ENCODE data around the gene MYH7.

Gene MYH7

GRCh38 chr14:23409966-23410635 lies 25.4 kb downstream of the MYH7 start:
- CTCF ChIA-PET, result interaction anchor here (1.8 kb wide), 1 partner anchor 30 kb away, joined by 5 read pairs; no protein-coding TSS in a partner anchor
- no peak for TF ChIP-seq CTCF (IDR thresholded peaks at IDR 0.05; ENCODE audit: insufficient read depth, low read length, missing control alignments)
- DNase-seq (ENCODE audit: low read depth, low spot score), result no peak
- POLR2A ChIA-PET, result no interaction called here
- no peak overlapping the region for H3K4me3 ChIP-seq (ENCODE audit: low read depth, low read length)

DNA sequence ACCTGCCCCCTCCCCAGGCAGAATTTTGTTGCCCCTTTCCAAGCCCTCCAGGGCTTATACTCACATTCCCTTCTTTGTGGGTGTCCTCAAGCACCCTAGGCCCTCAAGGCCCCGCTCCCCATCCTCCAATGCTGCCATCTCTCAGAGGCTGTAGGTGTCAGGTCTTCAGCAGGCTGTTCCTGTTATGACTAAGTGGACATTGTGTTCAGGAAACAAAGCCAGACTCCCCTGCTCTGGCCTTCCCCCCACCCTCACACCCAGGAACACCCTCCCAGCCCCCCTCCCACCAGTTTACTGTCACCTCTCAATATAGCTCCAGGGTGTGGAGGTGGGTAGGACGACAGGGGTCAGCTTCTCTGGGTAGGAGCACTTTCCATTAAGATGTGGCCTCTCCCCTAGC lies 26.0 kb downstream of the MYH7 start:
- CTCF ChIA-PET, result no interaction called here
- no peak for DNase-seq (ENCODE audit: low read depth, low spot score)
- POLR2A ChIA-PET, result no interaction called here
- no peak overlapping the region for H3K4me3 ChIP-seq (ENCODE audit: low read depth, low read length)
- no peak for TF ChIP-seq CTCF (IDR thresholded peaks at IDR 0.05; ENCODE audit: insufficient read depth, low read length, missing control alignments)

- ChIA-PET CTCF (no interaction called here), POLR2A (no interaction called here)
- H3K4me3 ChIP-seq (ENCODE audit: low read depth, low read length), result no peak overlapping the region
- no peak for TF ChIP-seq CTCF (IDR thresholded peaks at IDR 0.05; ENCODE audit: insufficient read depth, low read length, missing control alignments)
- DNase-seq (ENCODE audit: low read depth, low spot score), result no peak
Measured at GRCh38 chr14:23408307-23408630, 27.2 kb downstream of the MYH7 start.

DNA sequence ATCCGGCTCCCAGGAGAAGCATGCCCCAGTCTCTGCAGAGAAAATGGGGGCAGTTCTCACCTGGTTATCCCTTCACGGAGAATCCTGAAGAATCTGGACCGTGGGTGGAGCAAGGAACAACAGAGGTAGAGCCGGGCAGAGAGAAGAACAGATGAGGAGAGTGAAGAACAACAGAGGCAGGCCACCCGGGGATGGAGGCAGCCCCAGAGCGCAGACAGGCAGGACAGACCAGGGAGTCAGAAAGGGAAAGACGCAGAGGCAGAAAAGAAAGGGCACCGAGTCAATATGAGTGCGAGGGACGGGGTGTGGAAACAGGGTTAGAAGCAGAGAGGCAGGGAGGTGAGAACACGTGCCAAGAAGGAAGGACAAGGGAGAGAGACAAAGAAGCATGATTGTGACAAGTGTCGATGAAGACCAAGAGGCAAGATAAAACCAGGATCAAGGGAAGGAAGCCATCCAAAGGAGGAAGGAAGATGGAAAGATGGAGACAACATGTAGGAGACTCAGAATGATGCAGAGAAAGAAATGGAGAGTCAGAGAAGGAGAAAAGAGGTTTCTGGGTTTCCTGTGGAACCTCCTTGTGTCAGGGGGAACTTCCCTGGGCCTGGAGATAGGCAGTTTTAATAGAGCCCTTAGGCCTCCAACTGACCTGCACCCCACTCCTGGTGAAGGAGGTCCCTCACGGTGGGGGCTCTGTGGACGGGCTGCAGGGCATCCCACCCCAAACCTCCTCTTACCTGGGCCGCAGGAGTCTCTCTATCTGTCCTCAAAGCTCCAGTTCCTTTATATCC lies 27.7 kb downstream of the MYH7 start, which contains the start of gene MYH6:
TSS of gene MYH6 (minus strand) at position 758 of the 791 bp plus-strand sequence. CDS start 1,050 bp downstream, outside the sequence.
- ChIA-PET POLR2A (no interaction called here), CTCF (no interaction called here)
- no peak for TF ChIP-seq CTCF (IDR thresholded peaks at IDR 0.05; ENCODE audit: insufficient read depth, low read length, missing control alignments)
- DNase-seq (ENCODE audit: low read depth, low spot score), result no peak
- H3K4me3 ChIP-seq (ENCODE audit: low read depth, low read length), result no peak within 1 kb of the TSS

- CTCF ChIA-PET, result interaction anchor here (0.7 kb wide), 1 partner anchor 12 kb away, joined by 3 read pairs; no protein-coding TSS in a partner anchor
Measured at GRCh38 chr14:23406725-23407355, 28.6 kb downstream of the MYH7 start.

More at GRCh38 chr14:23406725-23407355, 28.6 kb downstream of the MYH7 start:
- no peak for TF ChIP-seq CTCF (IDR thresholded peaks at IDR 0.05; ENCODE audit: insufficient read depth, low read length, missing control alignments)
- no peak overlapping the region for H3K4me3 ChIP-seq (ENCODE audit: low read depth, low read length)
- no peak for DNase-seq (ENCODE audit: low read depth, low spot score)
- POLR2A ChIA-PET, result no interaction called here

All from AG04449 (cell line).